OCI-LY3 (cell line): ENCODE measurements around the gene PFKL.

Experiments
- CTCF ChIP-seq: fragments of 200-600, 300-600 bp; sonication (generic); IDR thresholded peaks from 2 replicates; pipeline ENCODE4 v1.5.1; 2014; ENCODE audit warnings: antibody characterized with exemption, low read length, low read depth
- EZH2phosphoT487 ChIP-seq: fragments of 200-600 bp; shearing (Covaris generic); IDR thresholded peaks from 2 replicates; pipeline ENCODE4 v1.6.1; 2018; ENCODE audit warnings: antibody characterized with exemption, mixed run types, low read depth

- TF ChIP-seq CTCF (no peak), EZH2phosphoT487 (no peak)
These were observed 28.1 kb upstream of the PFKL start for GRCh38 chr21:44271558-44272283.
